Measurements from ENCODE around the gene BRD1. TPM values are rescaled to one million over a fixed set of nuclear protein-coding genes. Genes with fewer than 3 reads are reported as not detected.

BRD1 gene
- total and polyA plus RNA-seq, 4 donors, result 16.6 to 51.5 (median 28.1) TPM

DNA sequence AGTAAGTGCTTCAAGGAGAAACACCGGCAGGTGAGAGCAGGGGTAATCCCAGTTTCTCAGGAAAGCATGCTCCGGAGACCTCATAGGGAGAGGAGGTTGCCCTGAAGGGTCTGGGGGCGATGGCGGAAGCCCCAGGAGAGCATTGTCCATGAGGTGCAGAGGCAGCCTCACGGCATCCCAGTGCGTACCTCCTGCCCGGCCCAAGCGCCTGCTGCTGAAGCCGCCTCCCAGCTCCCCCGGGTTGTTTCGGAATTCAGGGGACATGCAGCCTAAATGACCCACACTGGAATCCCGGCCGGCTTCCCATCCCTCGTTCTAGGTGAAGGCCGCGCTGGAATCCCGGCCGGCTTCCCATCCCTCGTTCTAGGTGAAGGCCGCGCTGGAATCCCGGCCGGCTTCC is 28.7 kb upstream of the BRD1 start:
- peaks cover 7 to 17% (median 13%) of the 10 kb centered on the region in 5 donors for H3K4me1 ChIP-seq (ENCODE audit: control insufficient read depth in 5 of 5, insufficient read depth in 5 of 5, low read length in 5 of 5)
- H3K27me3 ChIP-seq (ENCODE audit: control insufficient read depth in 3 of 3, insufficient read depth in 3 of 3, low read length in 2 of 3), result peaks cover 0 to 3% (median under 1%) of the 10 kb centered on the region in 3 donors
- 83 to 87% methylated on average over 17 to 19 of the region's 23 CpGs for WGBS, 2 donors
- no peak for ATAC-seq (ENCODE audit: insufficient read depth, low FRiP score)
- no peak for DNase-seq
- no peak for TF ChIP-seq CTCF (IDR thresholded peaks at IDR 0.05; ENCODE audit: control extremely low read depth, extremely low read depth)
- no peak overlapping the region for H3K4me3 ChIP-seq
- no peak overlapping the region for H3K9ac ChIP-seq (ENCODE audit: insufficient read depth in 1 of 2, low read length in 2 of 2)
- no peaks in the 10 kb centered on the region for H3K9me3 ChIP-seq (ENCODE audit: control insufficient read depth in 4 of 4, insufficient read depth in 3 of 4, low read length in 3 of 4)
- no peak overlapping the region for H3K27ac ChIP-seq (ENCODE audit: low read depth in 1 of 2, low read length in 1 of 2)
- peaks cover 0 to 5% (median 0%) of the 10 kb centered on the region in 4 donors for H3K36me3 ChIP-seq (ENCODE audit: control insufficient read depth in 4 of 4, insufficient read depth in 4 of 4, low read length in 4 of 4)

- 23 to 34% methylated on average over 9 of the region's 9 CpGs for whole genome bisulfite sequencing, 2 donors
- peaks cover 0 to 12% (median 8%) of the 10 kb centered on the region in 3 donors for H3K27me3 ChIP-seq (ENCODE audit: control insufficient read depth in 3 of 3, insufficient read depth in 3 of 3, low read length in 2 of 3)
- H3K4me1 ChIP-seq (ENCODE audit: control insufficient read depth in 5 of 5, insufficient read depth in 5 of 5, low read length in 5 of 5), result peaks cover 7 to 17% (median 13%) of the 10 kb centered on the region in 5 donors
- DNase-seq, result peak in 1 of 3 donors; percentile 10
- no peak for TF ChIP-seq CTCF (IDR thresholded peaks at IDR 0.05; ENCODE audit: control extremely low read depth, extremely low read depth)
- H3K4me3 ChIP-seq, result no peak overlapping the region
- peak overlapping the region; percentile 14 to 21 for H3K9ac ChIP-seq (ENCODE audit: insufficient read depth in 1 of 2, low read length in 2 of 2)
- no peak for ATAC-seq (ENCODE audit: insufficient read depth, low FRiP score)
- H3K9me3 ChIP-seq (ENCODE audit: control insufficient read depth in 4 of 4, insufficient read depth in 3 of 4, low read length in 3 of 4), result no peaks in the 10 kb centered on the region
- peak overlapping the region in 1 of 2 donors; percentile 40 for H3K27ac ChIP-seq (ENCODE audit: low read depth in 1 of 2, low read length in 1 of 2)
- peaks cover 0 to 5% (median 0%) of the 10 kb centered on the region in 4 donors for H3K36me3 ChIP-seq (ENCODE audit: control insufficient read depth in 4 of 4, insufficient read depth in 4 of 4, low read length in 4 of 4)
These were observed 27.7 kb upstream of the BRD1 start for GRCh38 chr22:49855251-49855911.

GRCh38 chr22:49853981-49854831 is 26.5 kb upstream of the BRD1 start:
- peak; percentile 38 to 62 (median 44) for DNase-seq
- no peaks in the 10 kb centered on the region for H3K9me3 ChIP-seq (ENCODE audit: control insufficient read depth in 4 of 4, insufficient read depth in 3 of 4, low read length in 3 of 4)
- peak overlapping the region; percentile 77 to 89 for H3K9ac ChIP-seq (ENCODE audit: insufficient read depth in 1 of 2, low read length in 2 of 2)
- peaks cover 0 to 22% (median 15%) of the 10 kb centered on the region in 3 donors for H3K27me3 ChIP-seq (ENCODE audit: control insufficient read depth in 3 of 3, insufficient read depth in 3 of 3, low read length in 2 of 3)
- peaks cover 0 to 5% (median 0%) of the 10 kb centered on the region in 4 donors for H3K36me3 ChIP-seq (ENCODE audit: control insufficient read depth in 4 of 4, insufficient read depth in 4 of 4, low read length in 4 of 4)
- TF ChIP-seq CTCF (IDR thresholded peaks at IDR 0.05; ENCODE audit: control extremely low read depth, extremely low read depth), result no peak
- H3K4me1 ChIP-seq (ENCODE audit: control insufficient read depth in 5 of 5, insufficient read depth in 5 of 5, low read length in 5 of 5), result peaks cover 7 to 24% (median 13%) of the 10 kb centered on the region in 5 donors
- 0 to 1% methylated on average over 34 to 101 of the region's 101 CpGs for WGBS, 2 donors
- peak overlapping the region; percentile 23 to 71 for H3K27ac ChIP-seq (ENCODE audit: low read depth in 1 of 2, low read length in 1 of 2)
- H3K4me3 ChIP-seq, result peak overlapping the region; percentile 72
- no peak for ATAC-seq (ENCODE audit: insufficient read depth, low FRiP score)

Data from lung (tissue), 12 donors.